Measurements from ENCODE around the gene CDC25A. TPM values are rescaled to one million over a fixed set of nuclear protein-coding genes. Genes with fewer than 3 reads are reported as not detected.

CDC25A gene
- total and polyA plus RNA-seq, 2 of the 8 experiments (the other 6 are each of a cell fraction or from before 2014, with no cell fraction given): 20.7 to 62.1 TPM

DNA sequence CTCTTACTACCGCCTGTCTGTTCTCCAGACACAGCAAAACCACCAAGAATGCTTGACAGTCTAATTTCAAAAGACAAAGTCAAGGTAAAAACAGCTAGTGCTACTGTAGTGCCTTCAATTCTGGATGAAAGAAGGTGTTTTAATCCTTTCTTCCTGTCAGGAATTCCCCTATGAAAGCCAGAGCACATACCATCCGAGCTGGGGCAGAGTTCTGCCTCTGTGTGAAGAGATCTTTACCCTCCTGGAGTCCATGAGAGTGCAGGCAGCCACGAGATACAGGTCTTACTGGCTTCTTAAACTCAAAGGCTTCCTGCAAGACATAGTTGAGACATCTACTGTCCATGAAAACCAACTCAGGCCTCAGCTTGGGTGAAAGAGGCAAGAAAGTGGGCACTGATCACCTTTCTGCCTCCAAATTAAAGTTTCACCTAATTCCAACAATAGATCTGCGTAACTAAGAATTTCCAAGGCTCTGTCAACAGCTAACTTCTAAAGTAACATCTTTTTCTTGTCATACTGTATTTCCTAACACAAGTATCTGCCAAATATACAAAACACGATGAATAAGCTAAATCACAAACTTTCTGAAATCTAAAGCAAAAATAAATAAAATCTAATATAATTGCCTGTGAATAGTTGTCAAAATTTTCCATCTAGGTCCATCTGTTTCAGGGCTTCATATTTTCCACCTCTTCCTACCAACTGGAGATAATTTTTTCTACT lies 7.5 kb downstream of the CDC25A start:
- H3K4me3 ChIP-seq (ENCODE audit: extremely low read depth in 1 of 4, insufficient read depth in 2 of 4, low read depth in 3 of 4, low read length in 4 of 4): no peak overlapping the region
- DNase-seq (ENCODE audit: low read depth in 1 of 2, low spot score in 2 of 2) (no peak), FAIRE-seq (no peak)
- no peak overlapping the region for H3K56ac ChIP-seq (replicated peaks; ENCODE audit: insufficient read length, low read depth, low read length)
- no peak overlapping the region for H3K4ac ChIP-seq (replicated peaks; ENCODE audit: insufficient read length, low read depth, low read length)
- no peak overlapping the region for H3K23ac ChIP-seq (ENCODE audit: insufficient read length)
- H3K4me2 ChIP-seq (ENCODE audit: insufficient read depth in 1 of 2, low read depth in 2 of 2, low read length in 2 of 2): no peak overlapping the region
- H3K27me3 ChIP-seq (replicated peaks in 1 of 4; ENCODE audit: control insufficient read depth in 3 of 4, extremely low read depth in 1 of 4, insufficient read depth in 3 of 4, low read length in 3 of 4): no peaks in the 10 kb centered on the region
- no peaks in the 10 kb centered on the region for H3K4me1 ChIP-seq (replicated peaks in 1 of 4; ENCODE audit: control insufficient read depth in 3 of 4, insufficient read depth in 4 of 4, low read length in 3 of 4)
- H2AK5ac ChIP-seq (ENCODE audit: low read depth, low read length): no peak overlapping the region
- H4K91ac ChIP-seq (replicated peaks; ENCODE audit: insufficient read length, low read length): no peak overlapping the region
- H3K23me2 ChIP-seq (ENCODE audit: low read depth, low read length): no peaks in the 10 kb centered on the region
- H2BK12ac ChIP-seq (ENCODE audit: low read depth, low read length): no peak overlapping the region
- H3K79me2 ChIP-seq (ENCODE audit: control insufficient read depth in 1 of 2, insufficient read depth in 2 of 2, low read length in 2 of 2): peaks cover 4 to 61% of the 10 kb centered on the region in 2 experiments; a peak in 3 of 4 replicates
- CTCF ChIA-PET (ENCODE audit: partially characterized antibody): interaction anchor here (1.0 to 1.1 kb wide), 2 partner anchors 14 to 256 kb away, joined by 3 to 4 read pairs; no protein-coding TSS in a partner anchor
- H2BK15ac ChIP-seq (ENCODE audit: low read length): no peak overlapping the region
- H2BK120ac ChIP-seq (replicated peaks; ENCODE audit: low read depth, low read length): no peak overlapping the region
- H3K14ac ChIP-seq (ENCODE audit: insufficient read length): no peak overlapping the region
- H2AFZ ChIP-seq (ENCODE audit: low read length): no peak overlapping the region
- no peak overlapping the region for H2BK5ac ChIP-seq (ENCODE audit: low read depth, low read length)
- WGBS, 2 experiments (ENCODE audit: extremely low coverage in 1 of 2, insufficient coverage in 1 of 2, insufficient read length in 1 of 2, insufficient replicate concordance in 2 of 2, low coverage in 1 of 2, low lambda C conversion rate in 2 of 2, missing lambda C conversion rate in 1 of 2): 87% methylated on average over 5 of the region's 5 CpGs; no CpG with 5 or more reads in 1 of the 2 experiments
- H4K20me1 ChIP-seq (replicated peaks in 1 of 2; ENCODE audit: control insufficient read depth in 1 of 2, insufficient read depth in 2 of 2, low read length in 2 of 2): peaks cover 6 to 13% of the 10 kb centered on the region in 2 experiments
- H4K5ac ChIP-seq (ENCODE audit: insufficient read length, low read depth, low read length): no peak overlapping the region
- no peak overlapping the region for H4K8ac ChIP-seq (ENCODE audit: extremely low read depth, insufficient read depth, low read length)
- no peak overlapping the region for H2BK20ac ChIP-seq (ENCODE audit: low read length)
- no peak overlapping the region for H3K9ac ChIP-seq (replicated peaks in 1 of 4; ENCODE audit: extremely low read depth in 1 of 4, low read depth in 3 of 4, low read length in 3 of 4)
- H3K18ac ChIP-seq (ENCODE audit: extremely low read depth, low read length): no peak overlapping the region
- H3K79me1 ChIP-seq (ENCODE audit: low read depth, low read length): peaks cover 2% of the 10 kb centered on the region; the same call in 1 of the 2 replicates
- peaks cover 54 to 98% (median 85%) of the 10 kb centered on the region in 4 experiments for H3K36me3 ChIP-seq (ENCODE audit: control insufficient read depth in 2 of 4, insufficient read depth in 4 of 4, low read length in 3 of 4)
- H3K9me3 ChIP-seq (ENCODE audit: insufficient read depth in 2 of 2, low read depth in 1 of 2, low read length in 1 of 2): no peaks in the 10 kb centered on the region
- POLR2A ChIA-PET (ENCODE audit: partially characterized antibody): interaction anchor here (0.8 to 1.6 kb wide), 4 partner anchors 11 to 340 kb away, joined by 4 read pairs; partner anchors contain the start of gene ZNF589
- no peak overlapping the region for H3K27ac ChIP-seq (ENCODE audit: low read depth, low read length)
- no peak for TF ChIP-seq FOSL1 (IDR thresholded peaks at IDR 0.05; ENCODE audit: insufficient read depth, low read depth, low read length)
- no peak for TF ChIP-seq ATF2 (IDR thresholded peaks at IDR 0.05; ENCODE audit: low read length)
- TF ChIP-seq TBP (IDR thresholded peaks at IDR 0.05; ENCODE audit: low read depth, low read length): no peak
- TF ChIP-seq SRF (IDR thresholded peaks at IDR 0.05; ENCODE audit: low read depth, low read length): no peak
- no peak for TF ChIP-seq CTBP2 (IDR thresholded peaks at IDR 0.05; ENCODE audit: borderline replicate concordance, insufficient read depth, insufficient read length, low read length)
- no peak for TF ChIP-seq TCF12 (IDR thresholded peaks at IDR 0.05; ENCODE audit: low read depth, low read length)
- no peak for TF ChIP-seq TEAD4 (IDR thresholded peaks at IDR 0.05; ENCODE audit: low read depth, low read length)
- TF ChIP-seq, protein P1, sequence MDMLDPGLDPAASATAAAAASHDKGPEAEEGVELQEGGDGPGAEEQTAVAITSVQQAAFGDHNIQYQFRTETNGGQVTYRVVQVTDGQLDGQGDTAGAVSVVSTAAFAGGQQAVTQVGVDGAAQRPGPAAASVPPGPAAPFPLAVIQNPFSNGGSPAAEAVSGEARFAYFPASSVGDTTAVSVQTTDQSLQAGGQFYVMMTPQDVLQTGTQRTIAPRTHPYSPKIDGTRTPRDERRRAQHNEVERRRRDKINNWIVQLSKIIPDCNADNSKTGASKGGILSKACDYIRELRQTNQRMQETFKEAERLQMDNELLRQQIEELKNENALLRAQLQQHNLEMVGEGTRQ (IDR thresholded peaks at IDR 0.05; ENCODE audit: low read length): no peak
- no peak for TF ChIP-seq E2F6 (IDR thresholded peaks at IDR 0.05)

All from H1 (cell line).